Skeletal muscle satellite cell (primary cell): Measurements from ENCODE around the gene CFAP47. TPM values are rescaled to one million over a fixed set of nuclear protein-coding genes. Genes with fewer than 3 reads are reported as not detected.

Experiments
- H3K27me3 ChIP-seq: 2 replicates; pipeline ENCODE4 v1.7.0; 2013; ENCODE audit warnings: low read length; ENCODE audit not compliant: control insufficient read depth, insufficient read depth
- H3K36me3 ChIP-seq: 2 replicates; pipeline ENCODE4 v1.7.0; 2013; ENCODE audit warnings: mild to moderate bottlenecking, control low read depth, low read length; ENCODE audit not compliant: insufficient read depth
- H3K4me1 ChIP-seq: 2 replicates; pipeline ENCODE4 v1.7.0; 2013; ENCODE audit warnings: low read length; ENCODE audit not compliant: control insufficient read depth, insufficient read depth
- H3K4me2 ChIP-seq: 2 replicates; pipeline ENCODE4 v1.7.0; 2013; ENCODE audit warnings: mild to moderate bottlenecking, low read length
- H3K4me3 ChIP-seq: 2 replicates; pipeline ENCODE4 v1.7.0; 2013; ENCODE audit warnings: low read length
- H3K9ac ChIP-seq: 2 replicates; pipeline ENCODE4 v1.7.0; 2013; ENCODE audit warnings: mild to moderate bottlenecking, low read depth, low read length, moderate library complexity
- H3K9me3 ChIP-seq: replicated peaks from 2 replicates; pipeline ENCODE4 v1.7.0; 2013; ENCODE audit warnings: mild to moderate bottlenecking, control low read depth, low read length
- small RNA-seq: library from RNA; depleted of rRNA; stranded (forward); fragments of <200 nt; gene quantifications from one replicate; pipeline ENCODE3, GENCODE V24; 2012

CFAP47 gene

DNA sequence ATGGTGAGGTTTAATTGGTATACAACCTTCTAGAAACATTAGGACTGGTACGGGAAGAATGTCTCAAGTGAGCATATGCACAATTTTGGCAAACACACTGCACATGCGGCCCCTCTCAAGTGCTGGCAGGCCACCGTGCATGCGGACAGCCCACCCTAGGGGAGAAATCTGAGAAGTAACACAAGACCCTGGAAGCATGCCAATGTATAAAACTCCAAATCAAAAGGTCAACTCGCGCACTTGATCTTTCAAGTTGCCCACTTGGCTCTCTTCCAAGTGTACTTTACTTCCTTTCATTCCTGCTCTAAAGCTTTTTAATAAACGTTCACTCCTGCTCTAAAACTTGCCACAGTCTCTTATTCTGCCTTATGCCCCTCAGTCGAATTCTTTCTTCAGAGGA lies 488.3 kb downstream of the CFAP47 start:
- Histone ChIP-seq H3K4me3 (no peak overlapping the region), H3K4me1 (no peaks in the 10 kb centered on the region), H3K4me2 (no peak overlapping the region), H3K9ac (no peak overlapping the region), H3K36me3 (no peaks in the 10 kb centered on the region), H3K27me3 (no peaks in the 10 kb centered on the region), H3K9me3 (no peaks in the 10 kb centered on the region)

DNA sequence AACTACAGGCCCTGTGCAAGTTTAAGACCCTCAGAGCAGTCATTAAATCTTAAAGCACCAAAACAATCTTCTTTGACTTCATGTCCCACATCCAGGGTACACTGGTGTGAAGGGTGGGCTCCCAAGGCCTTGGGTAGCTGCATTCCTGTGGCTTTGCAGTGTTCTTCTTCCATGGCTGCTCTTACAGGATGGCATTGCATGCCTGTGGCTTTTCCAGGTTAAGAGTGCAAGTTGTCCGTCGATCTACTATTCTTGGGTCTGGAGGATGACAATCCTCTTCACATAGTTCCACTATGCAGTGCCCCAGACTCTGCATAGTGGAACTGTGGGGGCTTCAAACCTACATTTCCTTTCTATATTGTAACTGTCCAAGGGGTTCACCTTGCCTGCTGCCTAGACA lies 494.5 kb downstream of the CFAP47 start:
- H3K4me3 ChIP-seq = no peak overlapping the region
- H3K9ac ChIP-seq = no peak overlapping the region
- H3K9me3 ChIP-seq = no peaks in the 10 kb centered on the region
- H3K4me2 ChIP-seq = no peak overlapping the region
- H3K27me3 ChIP-seq = no peaks in the 10 kb centered on the region
- H3K36me3 ChIP-seq = no peaks in the 10 kb centered on the region
- H3K4me1 ChIP-seq = no peaks in the 10 kb centered on the region

DNA sequence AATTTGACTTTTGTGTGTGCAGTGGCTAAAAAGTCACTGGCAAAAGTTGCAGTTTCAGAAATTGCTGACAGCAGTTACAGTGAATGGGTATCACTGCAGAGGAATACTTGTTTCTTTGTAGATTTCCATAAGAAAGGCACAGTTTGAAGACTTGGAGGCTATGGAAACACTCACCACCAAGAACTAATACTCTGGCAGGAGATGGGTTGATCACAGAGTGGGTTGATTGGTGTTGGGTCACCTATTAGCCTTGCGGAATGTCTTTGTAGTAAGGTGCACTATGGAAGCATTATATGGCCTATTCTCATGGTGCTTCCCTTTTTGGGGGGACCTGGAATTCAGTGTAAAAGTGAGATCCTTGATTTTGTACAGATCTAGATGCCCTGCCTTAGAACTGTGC lies 502.8 kb downstream of the CFAP47 start:
- no peak overlapping the region for H3K4me2 ChIP-seq
- H3K4me3 ChIP-seq = no peak overlapping the region
- H3K27me3 ChIP-seq = no peaks in the 10 kb centered on the region
- no peaks in the 10 kb centered on the region for H3K4me1 ChIP-seq
- no peak overlapping the region for H3K9ac ChIP-seq
- H3K9me3 ChIP-seq = no peaks in the 10 kb centered on the region
- no peaks in the 10 kb centered on the region for H3K36me3 ChIP-seq

DNA sequence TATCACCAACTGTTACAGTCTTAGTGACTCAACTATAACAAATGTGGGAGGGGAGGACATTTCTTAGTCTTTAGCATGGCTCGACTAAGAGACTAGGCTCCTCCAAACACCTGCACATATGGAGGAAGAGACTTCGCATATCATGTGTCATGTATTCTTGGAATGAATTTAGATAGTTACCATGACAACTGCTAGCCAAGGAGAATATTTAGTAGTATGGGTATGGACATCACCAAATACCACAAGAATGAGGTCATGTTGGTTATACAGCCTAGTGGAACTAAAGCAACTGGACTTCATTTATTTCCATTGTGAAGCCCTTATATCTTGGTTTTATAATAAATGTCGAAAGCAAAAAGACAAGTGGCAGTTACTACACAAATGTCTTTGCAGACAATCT lies 512.3 kb downstream of the CFAP47 start:
- Histone ChIP-seq H3K9ac (peak overlapping the region; percentile 44), H3K4me3 (no peak overlapping the region), H3K4me2 (peak overlapping the region; percentile 35), H3K27me3 (no peaks in the 10 kb centered on the region), H3K36me3 (no peaks in the 10 kb centered on the region), H3K4me1 (peaks cover 19% of the 10 kb centered on the region), H3K9me3 (no peaks in the 10 kb centered on the region)

DNA sequence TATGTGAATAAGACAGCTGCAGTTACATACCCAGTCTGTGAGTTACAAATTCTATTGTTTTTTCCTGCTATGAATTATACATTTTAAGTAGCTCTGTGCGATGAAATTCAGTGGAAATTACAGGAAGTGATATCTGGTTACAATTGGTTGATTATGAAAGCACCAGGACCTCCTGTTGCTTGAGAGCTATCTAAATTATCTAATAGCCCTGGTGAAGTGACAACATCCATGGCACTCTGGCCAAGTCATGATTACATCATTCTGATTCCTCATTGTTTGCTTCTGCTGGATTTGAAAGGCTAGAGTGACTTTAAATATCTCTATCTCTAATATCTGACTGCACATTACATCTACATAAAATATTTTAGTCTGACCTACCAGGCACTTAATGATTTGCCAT lies 515.0 kb downstream of the CFAP47 start:
- Histone ChIP-seq H3K9ac (no peak overlapping the region), H3K4me1 (peaks cover 21% of the 10 kb centered on the region), H3K9me3 (no peaks in the 10 kb centered on the region), H3K27me3 (no peaks in the 10 kb centered on the region), H3K36me3 (no peaks in the 10 kb centered on the region), H3K4me2 (no peak overlapping the region), H3K4me3 (no peak overlapping the region)

Small RNA genes lying within 50 kb of the gene (small RNA-seq; reads per million reads assigned to genes)
- not detected for gene RNU6-641P
